Erythroblast (primary cell): ENCODE results near the gene ASPDH.

Source experiments
- GATA1 ChIP-seq: IDR thresholded peaks from 2 replicates; pipeline ENCODE4 v1.6.1; 2011; ENCODE audit warnings: low read depth, mild to moderate bottlenecking, control low read depth, low read length, moderate library complexity
- POLR2A ChIP-seq: IDR thresholded peaks from 2 replicates; pipeline ENCODE4 v1.6.1; 2011; ENCODE audit warnings: mild to moderate bottlenecking, low read length

- TF ChIP-seq POLR2A (no peak), GATA1 (no peak)
These were observed 16.7 kb downstream of the ASPDH start for GRCh38 chr19:50497022-50497405.
